Activated CD4-positive, alpha-beta T cell treated with anti-CD3 and anti-CD28 coated beads for 4 hours (primary cell): Measurements from ENCODE around the gene CUL7.
"Not testable (repeated sequence)": the region's sequence is repeated elsewhere in the genome, so short reads cannot be mapped to it uniquely, and the experiment has no call there.

Experiments used
- DNase-seq, 2 donors: peaks; one replicate each; pipeline ENCODE4 v3.0.0-alpha.2; 2020

CUL7 gene

GRCh38 chr6:43013843-43014433, 39.7 kb downstream of the CUL7 start, which contains the start of the genes KLHDC3 and MEA1:
Gene KLHDC3 (plus strand): TSS chr6:43014249. CDS start chr6:43017193, 2,944 bp downstream.
Gene MEA1 (minus strand): TSS chr6:43013946. CDS start chr6:43013813, 133 bp downstream.
- peak; percentile 99 for DNase-seq

DNA sequence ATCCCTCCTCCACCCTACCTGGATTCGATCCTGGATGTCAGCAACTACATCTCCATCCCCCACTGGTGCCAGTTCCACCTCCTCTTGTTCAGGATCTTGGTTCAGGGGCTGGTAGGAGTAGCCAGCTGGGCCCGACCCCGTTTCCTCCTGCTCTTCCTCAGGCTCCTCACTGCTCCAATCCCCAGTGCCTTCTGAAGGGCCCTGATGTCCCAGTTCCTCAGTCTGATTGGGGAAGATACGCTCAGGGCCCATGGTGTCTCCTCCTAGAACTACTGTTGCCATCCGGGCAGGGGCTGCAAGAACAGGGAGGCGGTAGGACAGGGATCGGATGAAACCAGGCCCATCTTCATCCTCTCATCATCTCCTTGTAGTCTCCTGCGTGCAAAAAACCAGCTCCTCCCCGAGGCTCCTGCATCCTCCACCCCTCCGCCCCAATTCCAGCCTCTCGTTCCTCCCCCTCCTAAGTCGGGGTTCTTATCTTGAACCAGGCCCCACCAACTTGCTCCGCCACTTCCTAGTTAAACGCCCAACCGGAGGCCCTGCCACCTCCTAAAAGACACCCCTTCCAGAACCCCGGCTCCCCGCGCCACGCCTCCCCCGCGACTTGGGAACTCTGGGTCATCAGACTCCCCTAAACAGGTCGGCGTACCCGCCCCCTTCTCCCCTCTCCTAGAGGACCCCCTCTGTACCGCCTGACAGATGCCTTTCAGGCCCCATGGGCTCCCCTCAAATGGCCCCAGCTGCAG, 40.4 kb downstream of the CUL7 start:
- no peak for DNase-seq

- no peak for DNase-seq
Observed at GRCh38 chr6:43012364-43012763, 41.3 kb downstream of the CUL7 start.

GRCh38 chr6:43011207-43011606, 42.4 kb downstream of the CUL7 start:
- no peak for DNase-seq

GRCh38 chr6:43009124-43009523, 44.5 kb downstream of the CUL7 start:
- DNase-seq: peak; percentile 26 to 40

GRCh38 chr6:43007126-43007525, 46.5 kb downstream of the CUL7 start:
- DNase-seq: no peak

DNA sequence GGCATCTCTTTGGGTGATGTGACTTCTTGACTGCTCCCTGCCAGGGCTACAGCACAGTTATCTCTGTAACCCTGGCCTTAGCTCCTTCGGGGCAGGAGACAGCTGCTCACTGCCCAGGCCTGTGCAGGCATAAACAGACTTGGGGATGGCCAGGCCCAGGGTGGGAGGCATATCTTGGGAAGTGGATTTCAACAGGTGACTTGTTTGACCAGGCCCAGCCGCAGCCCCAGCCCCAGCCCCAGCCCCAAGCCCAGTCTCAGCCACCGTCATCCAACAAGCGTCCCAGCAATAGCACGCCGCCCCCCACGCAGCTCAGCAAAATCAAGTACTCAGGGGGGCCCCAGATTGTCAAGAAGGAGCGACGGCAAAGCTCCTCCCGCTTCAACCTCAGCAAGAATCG, 47.4 kb downstream of the CUL7 start:
- DNase-seq: no peak

DNA sequence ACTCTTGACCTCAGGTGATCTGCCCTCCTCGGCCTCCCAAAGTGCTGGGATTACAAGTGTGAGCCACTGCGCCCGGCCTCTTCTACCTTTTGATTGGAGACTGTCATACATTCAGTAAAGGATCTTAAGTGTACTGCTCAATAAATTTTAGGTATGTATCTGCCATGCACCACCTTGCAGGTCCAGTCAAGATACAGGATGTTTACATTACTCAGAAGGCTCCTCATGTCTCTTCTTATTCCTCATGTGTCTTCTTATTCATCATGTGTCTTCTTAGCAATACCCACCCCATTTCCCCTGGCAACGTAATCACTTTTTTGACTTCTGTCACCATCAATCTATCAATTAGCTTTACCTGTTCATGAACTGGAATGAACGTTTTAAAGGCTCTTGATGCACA, 47.8 kb downstream of the CUL7 start:
- DNase-seq: no peak

GRCh38 chr6:43001843-43002242, 51.8 kb downstream of the CUL7 start:
- DNase-seq: no peak

DNA sequence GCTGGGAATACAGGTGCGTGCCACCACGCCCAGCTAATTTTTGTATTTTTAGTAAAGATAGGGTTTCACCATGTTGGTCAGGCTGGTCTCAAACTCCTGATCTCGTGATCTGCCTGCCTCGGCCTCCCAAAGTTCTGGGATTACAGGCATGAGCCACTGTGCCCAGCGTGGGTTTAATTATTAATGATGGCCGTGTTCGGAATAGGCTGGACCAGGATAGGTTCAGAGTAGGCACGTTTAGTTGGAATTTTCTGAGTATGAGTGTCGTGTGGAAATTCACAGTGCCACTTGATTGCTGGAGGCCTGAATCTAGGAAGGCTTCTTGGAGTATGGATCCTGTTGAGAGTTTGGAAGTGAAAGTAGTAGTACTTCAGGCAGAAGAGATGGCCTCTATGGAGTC, 55.4 kb downstream of the CUL7 start:
- not testable (repeated sequence) for DNase-seq

- DNase-seq: no peak
Observed at GRCh38 chr6:42996513-42996912, 57.1 kb downstream of the CUL7 start.

- no peak for DNase-seq
Observed at GRCh38 chr6:42993445-42993844, 60.2 kb downstream of the CUL7 start.

- no peak for DNase-seq
Observed at GRCh38 chr6:42989923-42990322, 63.7 kb downstream of the CUL7 start.

- DNase-seq: no peak
Observed at GRCh38 chr6:42988486-42989020, 65.1 kb downstream of the CUL7 start.
